GM18951 (cell line): Measurements from ENCODE around the gene PIK3IP1.
"Not testable (repeated sequence)": the region's sequence is repeated elsewhere in the genome, so short reads cannot be mapped to it uniquely, and the experiment has no call there.

Experiments
- POLR2A ChIP-seq: IDR thresholded peaks from 4 replicates; pipeline ENCODE4 v1.6.1; 2011; ENCODE audit warnings: mild to moderate bottlenecking; ENCODE audit not compliant: insufficient read length, insufficient read depth; ENCODE audit errors: extremely low read depth
- in situ Hi-C: fragments of 300-500 bp; cut with MboI; formaldehyde crosslinking; loops from one replicate; pipeline ENCODE4 v1.12.0; 2022; ENCODE audit warnings: low sequenced_read_pairs, mixed read lengths, inconsistent platforms; ENCODE audit not compliant: unreplicated experiment

Gene PIK3IP1

GRCh38 chr22:31263896-31264640 is 28.2 kb downstream of the PIK3IP1 start:
- TF ChIP-seq POLR2A, result no peak
- in situ Hi-C loops, result no loop called here

- in situ Hi-C loops, result no loop called here
- TF ChIP-seq POLR2A, result no peak
Observed at GRCh38 chr22:31262312-31263133, 29.8 kb downstream of the PIK3IP1 start.

GRCh38 chr22:31260474-31260856 is 31.8 kb downstream of the PIK3IP1 start:
- in situ Hi-C loops, result no loop called here
- TF ChIP-seq POLR2A, result no peak

- no peak for TF ChIP-seq POLR2A
- in situ Hi-C loops, result no loop called here
Observed at GRCh38 chr22:31259798-31260473, 32.4 kb downstream of the PIK3IP1 start.

- in situ Hi-C loops, result no loop called here
- TF ChIP-seq POLR2A, result no peak
Observed at GRCh38 chr22:31253949-31254348, 38.3 kb downstream of the PIK3IP1 start.

DNA sequence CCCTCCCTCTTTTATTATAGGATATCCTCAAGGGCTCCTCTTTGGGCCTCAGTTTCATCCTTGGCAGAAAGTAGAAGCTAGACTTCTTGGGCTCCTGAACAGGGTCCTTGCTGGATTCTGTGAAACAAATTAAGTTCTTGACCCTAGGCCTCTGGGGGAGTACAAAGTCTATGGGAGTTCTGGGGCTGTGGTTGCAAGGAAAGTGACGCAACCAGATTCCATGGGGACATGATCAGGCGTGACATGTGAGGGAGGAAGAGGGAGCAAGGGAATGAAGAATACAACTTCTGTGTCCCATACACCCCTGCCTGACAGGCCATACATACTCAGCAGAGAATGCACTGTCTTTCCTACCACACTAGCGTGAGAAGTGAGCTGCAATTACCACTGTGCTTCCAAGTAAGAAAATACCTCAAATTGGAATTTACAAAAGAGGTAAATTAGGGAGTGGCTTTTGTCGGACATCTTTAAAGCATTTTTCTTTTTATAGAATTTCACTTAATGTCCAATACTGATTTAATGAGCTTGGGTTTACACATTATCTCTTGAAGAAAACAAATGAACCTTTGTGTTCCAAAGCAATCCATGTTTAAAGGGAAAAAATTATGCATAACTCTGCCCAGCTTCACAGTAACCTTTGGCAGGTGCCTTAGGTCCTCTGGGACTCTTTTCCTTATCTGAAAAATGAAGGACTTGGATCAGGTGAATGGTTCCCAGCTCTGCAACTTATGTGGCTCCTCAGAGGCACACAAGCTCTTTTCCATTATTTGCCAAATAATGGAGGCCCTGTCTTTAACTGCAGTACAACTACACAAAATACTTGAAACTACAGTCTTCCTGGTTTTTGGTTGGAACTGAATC is 41.3 kb downstream of the PIK3IP1 start:
- in situ Hi-C loops, result no loop called here
- no peak for TF ChIP-seq POLR2A

GRCh38 chr22:31248965-31249958 is 43.0 kb downstream of the PIK3IP1 start:
- TF ChIP-seq POLR2A, result no peak
- in situ Hi-C loops, result no loop called here

GRCh38 chr22:31248138-31248745 is 44.0 kb downstream of the PIK3IP1 start:
- TF ChIP-seq POLR2A, result no peak
- in situ Hi-C loops, result no loop called here

DNA sequence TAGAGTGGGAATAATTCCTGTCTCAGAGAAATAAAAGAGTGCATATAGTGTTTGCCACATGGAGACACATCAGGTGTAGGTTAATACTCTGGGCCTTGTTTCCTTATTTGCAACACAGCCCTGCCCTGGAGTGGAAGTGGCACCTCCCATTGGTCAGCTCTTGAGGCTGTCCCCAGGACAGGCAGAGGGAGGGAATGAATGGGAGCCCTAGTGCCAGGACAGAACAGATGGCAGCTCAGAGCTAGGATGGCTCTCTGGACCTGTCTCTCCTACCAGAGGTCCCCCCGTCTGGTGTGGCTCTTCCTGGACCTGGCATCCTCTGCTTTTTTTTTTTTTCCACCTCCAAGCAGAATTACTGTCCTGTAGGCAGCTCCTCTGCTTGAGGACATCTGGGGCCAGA is 44.6 kb downstream of the PIK3IP1 start:
- in situ Hi-C loops, result no loop called here
- TF ChIP-seq POLR2A, result no peak

DNA sequence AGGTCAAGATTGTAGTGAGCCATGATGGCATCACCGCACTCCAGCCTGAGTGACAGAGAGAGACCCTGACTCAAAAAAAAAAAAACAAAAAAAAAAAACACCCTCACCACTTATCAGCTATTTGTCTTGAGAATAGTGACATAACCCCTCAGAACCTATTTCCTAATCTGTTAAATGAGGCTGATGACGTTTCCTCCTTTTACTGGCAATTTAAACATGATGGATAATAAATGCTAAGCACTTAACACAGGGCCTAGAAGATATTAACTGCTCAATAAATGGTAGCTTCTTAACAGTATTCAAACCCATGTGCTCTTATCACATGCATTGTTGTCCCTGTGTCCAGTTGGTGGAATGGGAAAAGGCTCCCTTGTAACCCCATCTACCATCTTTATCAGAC is 45.6 kb downstream of the PIK3IP1 start:
- in situ Hi-C loops, result no loop called here
- TF ChIP-seq POLR2A, result no peak

DNA sequence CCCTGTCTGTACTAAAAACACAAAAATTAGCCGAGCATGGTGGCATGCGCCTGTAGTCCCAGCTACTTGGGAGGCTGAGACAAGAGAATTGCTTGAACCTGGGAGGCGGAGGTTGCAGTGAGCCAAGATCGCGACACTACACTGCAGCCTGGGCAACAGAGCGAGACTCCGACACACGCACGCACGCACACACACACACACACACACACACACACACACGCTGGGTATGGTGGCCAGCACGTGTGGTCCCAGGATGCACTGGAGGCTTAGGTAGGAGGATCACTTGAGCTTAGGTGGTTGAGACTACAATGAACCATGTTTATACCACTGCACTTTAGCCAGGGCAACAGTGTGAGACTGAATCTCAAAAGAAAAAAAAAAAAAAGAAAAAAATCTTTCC is 46.3 kb downstream of the PIK3IP1 start:
- in situ Hi-C loops, result not testable (repeated sequence)
